Activated CD4-positive, alpha-beta T cell treated with anti-CD3 and anti-CD28 coated beads, Interleukin-2, amount 50 U/mL, for 16 hours (primary cell): ENCODE results near the gene USP6.
"Not testable (repeated sequence)": the region's sequence is repeated elsewhere in the genome, so short reads cannot be mapped to it uniquely, and the experiment has no call there.

Experiments used
- DNase-seq: peaks from one replicate; pipeline ENCODE4 v3.0.0-alpha.2; 2020

USP6 gene

GRCh38 chr17:5136580-5137412, 21.0 kb downstream of the USP6 start:
- DNase-seq = not testable (repeated sequence)

- not testable (repeated sequence) for DNase-seq
These were observed 21.8 kb downstream of the USP6 start for GRCh38 chr17:5137511-5138197.

GRCh38 chr17:5138198-5138544, 22.3 kb downstream of the USP6 start:
- not testable (repeated sequence) for DNase-seq

GRCh38 chr17:5138616-5139457, 23.0 kb downstream of the USP6 start:
- DNase-seq = no peak

DNA sequence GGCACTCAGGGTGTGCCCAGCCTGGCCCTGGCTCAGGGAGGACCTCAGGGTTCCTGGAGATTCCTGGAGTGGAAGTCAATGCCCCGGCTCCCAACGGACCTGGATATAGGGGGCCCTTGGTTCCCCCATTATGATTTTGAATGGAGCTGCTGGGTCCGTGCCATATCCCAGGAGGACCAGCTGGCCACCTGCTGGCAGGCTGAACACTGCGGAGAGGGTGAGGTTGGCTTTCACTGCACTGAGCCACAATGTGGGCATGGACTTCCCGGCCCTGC, 23.6 kb downstream of the USP6 start:
- DNase-seq = no peak

GRCh38 chr17:5142877-5143276, 27.0 kb downstream of the USP6 start:
- DNase-seq = not testable (repeated sequence)

DNA sequence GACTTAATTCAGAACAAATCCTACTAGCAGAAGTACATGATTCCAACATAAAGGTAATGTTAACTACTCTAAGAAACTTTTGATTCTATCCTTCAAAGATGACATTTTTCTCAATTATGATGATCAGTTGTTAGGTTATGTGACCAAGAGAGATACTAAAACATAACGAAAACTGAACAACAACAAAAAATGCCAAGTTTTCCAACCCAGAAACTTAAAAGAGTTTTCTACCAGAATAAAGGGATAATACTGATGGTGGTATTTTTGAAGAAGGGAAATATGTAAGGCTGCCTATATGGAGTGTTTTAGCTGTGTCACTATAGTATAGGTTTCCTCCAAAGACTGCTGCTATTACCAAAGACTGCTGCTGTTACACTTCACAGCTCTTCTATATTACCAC, 30.3 kb downstream of the USP6 start:
- DNase-seq = not testable (repeated sequence)

- DNase-seq = not testable (repeated sequence)
These were observed 44.9 kb downstream of the USP6 start for GRCh38 chr17:5160702-5161101.

DNA sequence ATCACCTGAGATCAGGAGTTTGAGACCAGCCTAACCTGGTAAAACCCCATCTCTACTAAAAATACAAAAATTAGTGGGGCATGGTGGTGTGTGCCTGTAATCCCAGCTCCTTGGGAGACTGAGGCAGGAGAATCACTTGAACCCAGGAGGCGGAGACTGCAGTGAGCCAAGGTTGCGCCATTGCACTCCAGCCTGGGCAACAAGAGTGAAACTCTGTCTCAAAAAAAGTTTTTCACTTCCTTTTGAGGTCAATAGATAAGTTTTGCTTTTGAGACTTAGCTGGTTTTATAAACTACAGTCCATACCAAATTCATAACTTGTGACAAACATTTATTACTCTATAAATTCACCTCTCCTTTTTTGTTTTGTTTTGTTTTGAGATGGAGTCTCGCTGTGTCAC, 46.0 kb downstream of the USP6 start:
- DNase-seq = not testable (repeated sequence)

GRCh38 chr17:5164436-5164835, 48.6 kb downstream of the USP6 start:
- no peak for DNase-seq

- not testable (repeated sequence) for DNase-seq
These were observed 50.1 kb downstream of the USP6 start for GRCh38 chr17:5165791-5166564.

DNA sequence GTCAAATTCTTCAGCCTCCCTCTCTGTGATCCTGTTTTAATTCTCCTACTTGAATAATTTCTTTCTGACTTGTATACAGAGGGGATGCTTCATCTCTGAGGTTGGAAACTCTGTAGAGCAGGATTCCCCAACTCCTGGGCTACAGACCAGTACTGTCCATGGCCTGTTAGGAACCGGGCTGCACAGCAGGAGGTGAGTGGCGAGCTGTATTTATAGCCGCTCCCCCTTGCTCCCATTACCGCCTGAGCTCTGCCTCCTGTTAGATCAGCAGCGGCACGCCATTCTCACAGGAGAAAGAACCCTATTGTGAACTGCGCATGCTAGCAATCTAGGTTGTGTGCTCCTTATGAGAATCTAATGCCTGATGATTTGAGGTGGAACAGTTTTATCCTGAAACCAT, 59.2 kb downstream of the USP6 start:
- DNase-seq = not testable (repeated sequence)

GRCh38 chr17:5179003-5179402, 63.2 kb downstream of the USP6 start:
- no peak for DNase-seq

- DNase-seq = no peak
These were observed 65.9 kb downstream of the USP6 start for GRCh38 chr17:5181509-5182305.

DNA sequence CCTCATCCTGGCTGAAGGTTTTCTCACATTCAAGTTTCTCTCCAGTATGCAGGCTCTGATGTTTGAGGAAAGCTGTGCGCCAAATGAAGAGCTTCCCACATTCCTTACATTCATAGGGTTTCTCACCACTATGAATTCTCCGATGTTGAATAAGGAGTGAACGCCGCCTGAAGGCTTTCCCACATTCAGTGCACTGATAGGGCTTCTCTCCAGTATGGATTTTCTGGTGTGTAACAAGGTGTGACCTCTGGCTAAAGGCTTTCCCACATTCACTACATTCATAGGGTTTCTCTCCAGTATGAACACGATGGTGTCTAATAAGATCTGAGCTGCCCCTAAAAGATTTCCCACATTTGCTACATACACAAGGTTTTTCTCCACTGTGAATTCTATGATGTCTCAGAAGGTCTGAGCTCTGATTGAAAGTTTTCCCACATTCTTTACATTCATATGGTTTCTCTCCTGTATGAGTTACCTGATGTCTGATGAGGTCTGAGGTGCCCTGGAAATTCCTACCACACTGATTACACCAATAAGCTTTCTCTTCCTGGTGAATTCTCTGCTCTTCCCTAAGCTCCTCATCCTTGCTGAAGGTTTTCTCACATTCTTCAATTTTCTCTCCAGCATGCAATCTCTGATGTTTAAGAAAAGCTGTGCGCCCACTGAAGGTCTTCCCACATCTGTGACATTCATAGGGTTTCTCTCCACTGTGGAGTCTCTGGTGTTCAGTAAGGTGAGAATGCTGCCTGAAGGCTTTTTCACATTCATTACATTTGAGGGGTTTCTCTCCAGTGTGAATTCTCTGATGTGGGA, 67.0 kb downstream of the USP6 start:
- DNase-seq = no peak

DNA sequence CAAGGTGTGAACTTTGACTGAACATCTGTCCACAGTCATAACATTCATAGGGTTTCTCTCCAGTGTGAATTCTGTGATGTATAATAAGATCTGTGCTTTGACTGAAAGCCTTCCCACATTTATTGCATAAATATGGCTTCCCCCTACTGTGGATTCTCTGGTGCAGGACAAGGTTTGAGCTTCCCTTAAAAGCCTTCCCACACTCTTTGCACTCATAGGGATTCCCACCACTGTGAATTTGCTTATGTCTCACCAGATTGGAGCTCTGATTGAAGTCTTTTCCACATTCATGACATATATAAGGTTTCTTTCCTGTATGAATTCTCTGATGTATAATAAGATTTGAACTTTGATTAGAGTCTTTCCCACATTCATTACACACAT, 67.6 kb downstream of the USP6 start:
- DNase-seq = no peak

DNA sequence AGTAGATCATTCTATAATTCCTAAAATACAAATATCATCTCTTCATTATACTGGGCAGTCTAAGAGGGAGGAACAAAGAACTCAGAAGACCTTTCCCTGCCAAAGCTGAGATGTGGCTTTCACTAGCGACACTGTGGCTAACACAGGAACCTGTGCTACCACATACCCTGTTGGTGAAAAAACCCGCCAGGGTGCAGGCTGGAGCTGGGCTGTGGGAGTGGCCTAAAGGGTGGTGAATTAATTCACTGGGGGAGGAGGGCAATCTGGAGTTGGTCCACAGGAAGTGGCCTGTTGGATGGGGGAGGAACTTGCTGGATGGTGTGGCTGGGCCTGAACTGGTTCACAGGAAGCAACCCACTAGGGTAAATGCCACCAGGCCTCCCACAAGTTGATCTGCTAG, 68.5 kb downstream of the USP6 start:
- DNase-seq = no peak

DNA sequence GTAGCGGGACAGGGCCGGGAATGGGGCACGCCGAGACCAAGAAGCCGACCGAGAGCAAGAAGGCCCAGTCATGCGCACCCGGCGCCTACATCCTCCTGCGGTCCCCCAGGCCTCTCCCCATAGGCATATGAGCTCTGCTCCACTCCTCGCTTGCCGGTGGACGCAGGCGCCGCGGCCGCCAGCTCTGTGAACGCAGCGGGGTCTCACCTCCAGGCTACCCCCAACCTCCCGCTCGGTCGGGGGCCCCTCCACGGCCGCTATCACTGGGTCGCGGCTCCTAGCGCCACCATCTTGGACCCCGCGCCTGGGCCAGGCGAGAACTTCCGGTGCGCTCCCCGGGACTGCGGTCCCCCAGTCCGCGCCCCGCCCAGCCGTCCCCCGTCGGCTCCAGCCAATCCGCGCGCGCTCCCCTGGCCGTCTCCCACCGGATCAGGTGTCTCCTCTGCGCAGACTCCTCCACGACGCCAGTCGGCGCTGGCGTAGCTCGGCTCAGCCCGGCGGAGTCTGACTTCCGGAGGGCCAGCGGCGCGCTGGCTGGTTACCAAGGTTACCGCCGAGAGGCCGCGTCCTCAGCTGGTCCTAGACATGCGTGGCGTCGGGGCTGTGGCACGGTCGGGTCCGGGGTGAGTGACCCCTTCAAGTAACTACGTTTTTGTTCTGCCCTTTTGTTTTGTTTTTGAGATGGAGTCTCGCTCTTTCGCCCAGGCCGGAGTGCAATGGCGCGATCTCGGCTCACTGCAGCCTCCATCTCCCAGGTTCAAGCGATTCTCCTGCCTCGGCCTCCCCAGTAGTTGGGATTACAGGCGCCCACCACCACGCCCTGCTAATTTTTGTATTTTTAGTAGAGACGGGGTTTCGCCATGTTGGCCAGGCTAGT, 75.9 kb downstream of the USP6 start, which contains the start of gene ZNF594:
ZNF594 (minus strand) TSS at position 328 of the 877 bp plus-strand sequence. CDS start 7,612 bp downstream, outside the sequence.
- DNase-seq = peak; percentile 97

GRCh38 chr17:5194346-5194745, 78.5 kb downstream of the USP6 start:
- DNase-seq = no peak

- DNase-seq = no peak
These were observed 82.6 kb downstream of the USP6 start for GRCh38 chr17:5198472-5198871.
